SK-N-MC (cell line): ENCODE results near the gene NUMB.

ENCODE experiments used
- EZH2 ChIP-seq: fragments of 200-600 bp; sonication (generic); IDR thresholded peaks from one replicate; pipeline ENCODE4 v1.6.1; 2017; ENCODE audit warnings: antibody characterized with exemption
- FOXP2 ChIP-seq: optimal IDR thresholded peaks from 2 replicates; pipeline ENCODE3; 2011; ENCODE audit warnings: mild to moderate bottlenecking, moderate library complexity; ENCODE audit not compliant: insufficient read depth; ENCODE audit errors: extremely low read length, control extremely low read depth
- POLR2AphosphoS5 ChIP-seq: IDR thresholded peaks from 2 replicates; pipeline ENCODE4 v1.6.1; 2012; ENCODE audit warnings: mild to moderate bottlenecking, low read depth, low read length, borderline replicate concordance

DNA sequence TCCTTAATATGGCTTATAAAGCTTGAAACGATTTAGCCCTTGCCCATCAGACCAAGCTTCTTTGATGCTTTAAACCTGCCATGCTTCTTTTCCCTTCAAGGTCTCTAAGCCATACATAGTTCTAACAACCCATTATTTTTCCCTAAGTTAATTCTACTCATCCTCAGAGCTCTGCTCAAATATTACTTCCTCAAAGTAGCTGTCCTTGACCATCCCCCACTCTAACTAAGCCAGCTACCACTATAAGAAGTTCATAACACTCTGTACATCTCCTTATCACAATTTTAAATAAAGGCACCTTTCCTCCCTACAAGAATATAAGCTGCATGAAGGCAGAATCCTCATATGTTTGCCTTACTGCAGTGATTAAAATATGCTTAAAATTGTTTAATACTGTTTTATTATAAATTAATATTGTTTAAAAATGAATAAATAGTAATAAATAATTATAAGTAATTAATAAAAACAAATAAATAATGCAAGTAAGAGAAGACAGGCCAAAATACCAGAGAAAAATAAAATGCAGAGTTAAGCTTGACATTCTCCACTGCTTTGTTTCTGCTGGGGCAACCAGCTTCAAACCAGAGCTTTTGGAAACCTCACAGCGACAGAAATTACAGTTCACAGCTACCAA, 76.8 kb downstream of the NUMB start:
- TF ChIP-seq POLR2AphosphoS5 (no peak), EZH2 (no peak), FOXP2 (no peak)
